Tibial artery (tissue), 4 donors: ENCODE data around the gene PGBD4.
"Not testable (repeated sequence)": the region's sequence is repeated elsewhere in the genome, so short reads cannot be mapped to it uniquely, and the experiment has no call there.

Experiments
- DNase-seq, 2 donors: peaks; one replicate each; pipeline ENCODE4 v3.0.0-alpha.2; 2019
- H3K27ac ChIP-seq, 2 donors: fragments of 200-600 bp; sonication (generic) in 1 of 2; 1 replicate in 1 of 2; 2 replicates in 1 of 2; pipeline ENCODE4 v1.5.1; 2018 to 2019; ENCODE audit warnings: mild to moderate bottlenecking in 1 of 2
- H3K27me3 ChIP-seq, 2 donors: fragments of 200-600 bp; sonication (generic) in 1 of 2; one replicate each; pipeline versions ENCODE4 v1.5.1 to v1.6.0; 2016 to 2019
- H3K36me3 ChIP-seq, 3 donors: fragments of 200-600 bp; sonication (generic) in 2 of 3; one replicate each; pipeline ENCODE4 v1.5.1; 2016 to 2019; ENCODE audit warnings: mild to moderate bottlenecking in 2 of 3
- H3K4me1 ChIP-seq, 4 donors: fragments of 200-600 bp; sonication (generic) in 2 of 4; 1 replicate in 3 of 4; 2 replicates in 1 of 4; pipeline ENCODE4 v1.5.1; 2016 to 2019
- H3K4me3 ChIP-seq, 2 donors: fragments of 200-600 bp; sonication (generic) in 1 of 2; 1 replicate in 1 of 2; 2 replicates in 1 of 2; pipeline ENCODE4 v1.5.1; 2018 to 2019; ENCODE audit warnings: mild to moderate bottlenecking in 2 of 2
- H3K9me3 ChIP-seq, 3 donors: fragments of 200-600 bp; sonication (generic) in 1 of 3; one replicate each; pipeline ENCODE4 v1.5.1; 2016 to 2019
- CTCF ChIP-seq, 2 experiments: fragments of 200-600 bp in 1 of 2; fragments of 450-650 bp in 1 of 2; IDR thresholded peaks; one replicate each; pipeline ENCODE4 v1.5.1; 2017 to 2019; ENCODE audit warnings: antibody characterized with exemption in 2 of 2, mild to moderate bottlenecking in 1 of 2, moderate library complexity in 1 of 2
- intact Hi-C: fragments of 100-400 bp; cut with DNase I; formaldehyde crosslinking; loops from one replicate; pipeline ENCODE4 v1.15.0; 2023; ENCODE audit warnings: low total_unique reads

Gene PGBD4

GRCh38 chr15:34114215-34114614, 12.3 kb downstream of the PGBD4 start:
- Histone ChIP-seq H3K27ac (no peak overlapping the region), H3K36me3 (no peaks in the 10 kb centered on the region), H3K9me3 (no peaks in the 10 kb centered on the region), H3K4me3 (no peak overlapping the region), H3K4me1 (no peaks in the 10 kb centered on the region), H3K27me3 (peaks cover 0 to 13% of the 10 kb centered on the region in 2 donors)
- TF ChIP-seq CTCF (IDR thresholded peaks at IDR 0.05), result no peak
- intact Hi-C loops, result no loop called here
- DNase-seq, result no peak

- no peaks in the 10 kb centered on the region for H3K4me1 ChIP-seq
- no peak for TF ChIP-seq CTCF (IDR thresholded peaks at IDR 0.05)
- H3K4me3 ChIP-seq, result no peak overlapping the region
- H3K9me3 ChIP-seq, result no peaks in the 10 kb centered on the region
- no peak for DNase-seq
- intact Hi-C loops, result no loop called here
- H3K36me3 ChIP-seq, result no peaks in the 10 kb centered on the region
- H3K27ac ChIP-seq, result no peak overlapping the region
- H3K27me3 ChIP-seq, result peaks cover 0 to 13% of the 10 kb centered on the region in 2 donors
Observed at GRCh38 chr15:34114739-34115138, 12.9 kb downstream of the PGBD4 start.

- no peak for TF ChIP-seq CTCF (IDR thresholded peaks at IDR 0.05)
- Histone ChIP-seq H3K4me1 (no peaks in the 10 kb centered on the region), H3K36me3 (no peaks in the 10 kb centered on the region), H3K9me3 (no peaks in the 10 kb centered on the region), H3K27me3 (peaks cover 0 to 13% of the 10 kb centered on the region in 2 donors), H3K27ac (no peak overlapping the region), H3K4me3 (no peak overlapping the region)
- intact Hi-C loops, result no loop called here
- no peak for DNase-seq
Observed at GRCh38 chr15:34116620-34117019, 14.7 kb downstream of the PGBD4 start.

GRCh38 chr15:34119291-34119690, 17.4 kb downstream of the PGBD4 start:
- H3K9me3 ChIP-seq, result no peaks in the 10 kb centered on the region
- peaks cover 0 to 16% of the 10 kb centered on the region in 2 donors for H3K27me3 ChIP-seq
- no peaks in the 10 kb centered on the region for H3K36me3 ChIP-seq
- no peaks in the 10 kb centered on the region for H3K4me1 ChIP-seq
- no peak overlapping the region for H3K4me3 ChIP-seq
- no peak overlapping the region for H3K27ac ChIP-seq
- DNase-seq, result no peak
- intact Hi-C loops, result no loop called here
- no peak for TF ChIP-seq CTCF (IDR thresholded peaks at IDR 0.05)

GRCh38 chr15:34120420-34120819, 18.5 kb downstream of the PGBD4 start:
- DNase-seq, H3K9me3 ChIP-seq, H3K4me1 ChIP-seq, intact Hi-C loops, H3K4me3 ChIP-seq, H3K36me3 ChIP-seq, H3K27me3 ChIP-seq, H3K27ac ChIP-seq: not testable (repeated sequence)

- intact Hi-C loops, H3K27me3 ChIP-seq, H3K27ac ChIP-seq: not testable (repeated sequence)
Observed at GRCh38 chr15:34121786-34122185, 19.9 kb downstream of the PGBD4 start.

GRCh38 chr15:34122771-34123183, 20.9 kb downstream of the PGBD4 start:
- intact Hi-C loops, result no loop called here
- Histone ChIP-seq H3K4me1 (no peaks in the 10 kb centered on the region), H3K27me3 (peaks cover 0 to 3% of the 10 kb centered on the region in 2 donors), H3K36me3 (no peaks in the 10 kb centered on the region), H3K4me3 (no peak overlapping the region), H3K27ac (no peak overlapping the region), H3K9me3 (no peaks in the 10 kb centered on the region)
- DNase-seq, result no peak
- TF ChIP-seq CTCF (IDR thresholded peaks at IDR 0.05), result no peak

More at GRCh38 chr15:34121786-34122185, 19.9 kb downstream of the PGBD4 start:
- not testable (repeated sequence) for DNase-seq, H3K36me3 ChIP-seq, H3K4me1 ChIP-seq, H3K4me3 ChIP-seq, H3K9me3 ChIP-seq
